K562 (cell line): ENCODE data around the gene GLIS1. TPM values are rescaled to one million over a fixed set of nuclear protein-coding genes. Genes with fewer than 3 reads are reported as not detected.

Experiments
- ATAC-seq: fragments of 200-7000 bp; cut with Tn5 transposase; 3 replicates; pipeline ENCODE4 v1.9.1; 2020; ENCODE audit warnings: moderate library complexity
- BruUV-seq: library from RNA; stranded (reverse); fragments of 400-500 nt; replicated peaks from 2 replicates; lab custom pipeline; 2021; lab: Mats Ljungman, UMichigan
- CTCF ChIA-PET: fragments of 300-600 bp; formaldehyde crosslinking; extraction: SDS; loops from one replicate; lab custom pipeline; 2021; ENCODE audit warnings: low intra/inter-chr PET ratio; lab: Yijun Ruan, JAX
- POLR2A ChIA-PET: fragments of 300-600, 350-650 bp; sonication (Branson Sonifier 250); formaldehyde crosslinking; extraction: SDS; loops from one replicate; lab custom pipeline; 2021; ENCODE audit warnings: antibody characterized with exemption, inconsistent platforms; lab: Yijun Ruan, JAX
- DNase-seq, 4 experiments: peaks; one replicate each; pipeline versions ENCODE4 v3.0.0 to v3.0.0-alpha.2; 2011 to 2018; ENCODE audit warnings: low spot score in 3 of 4, mixed read lengths in 3 of 4; ENCODE audit errors: extremely low read depth in 1 of 4
- FAIRE-seq: peaks from 2 replicates; lab custom pipeline; 2011; peaks lifted over from hg19 to GRCh38; lab: Jason Lieb, UNC
- H2AFZ ChIP-seq: 2 replicates; pipeline ENCODE4 v1.6.0; 2011; ENCODE audit warnings: low read depth, low read length, control low read depth, inconsistent platforms
- H3K27ac ChIP-seq: fragments of 200-600 bp; 3 replicates; pipeline ENCODE4 v1.8.0; 2011; ENCODE audit warnings: low read depth, mild to moderate bottlenecking, control low read depth, inconsistent platforms, low read length, moderate library complexity, mixed read lengths; ENCODE audit errors: extremely low read depth
- H3K27me3 ChIP-seq, 2 experiments: fragments of 300-600 bp in 1 of 2; 2 replicates in 1 of 2; 3 replicates in 1 of 2; pipeline versions ENCODE4 v1.6.0 to v1.8.0; 2011; ENCODE audit warnings: inconsistent platforms in 2 of 2, low read length in 2 of 2, mild to moderate bottlenecking in 1 of 2, mixed read lengths in 1 of 2, moderate library complexity in 1 of 2; ENCODE audit not compliant: control insufficient read depth in 2 of 2, insufficient read depth in 2 of 2
- H3K36me3 ChIP-seq: fragments of 300-600 bp; 3 replicates; pipeline ENCODE4 v1.8.0; 2011; ENCODE audit warnings: mild to moderate bottlenecking, low read length, inconsistent platforms; ENCODE audit not compliant: control insufficient read depth, insufficient read depth
- H3K4me1 ChIP-seq, 2 experiments: fragments of 200-600 bp in 1 of 2; replicated peaks in 1 of 2; 2 replicates in 1 of 2; 3 replicates in 1 of 2; pipeline versions ENCODE4 v1.5.1 to v1.8.0; 2011; ENCODE audit warnings: inconsistent platforms in 2 of 2, low read length in 2 of 2, mild to moderate bottlenecking in 1 of 2, mixed read lengths in 1 of 2, moderate library complexity in 1 of 2; ENCODE audit not compliant: control insufficient read depth in 2 of 2, insufficient read depth in 2 of 2
- H3K4me2 ChIP-seq: 2 replicates; pipeline ENCODE4 v1.6.1; 2011; ENCODE audit warnings: low read length, control low read depth, inconsistent platforms, mixed read lengths; ENCODE audit not compliant: insufficient read depth
- H3K4me3 ChIP-seq: fragments of 200-600 bp; sonication (generic), shearing (Covaris generic); 2 replicates; pipeline ENCODE4 v1.5.1; 2016; ENCODE audit warnings: control low read depth, inconsistent platforms
- H3K79me2 ChIP-seq: fragments of 200-600 bp; 3 replicates; pipeline ENCODE4 v1.8.0; 2011; ENCODE audit warnings: low read length, inconsistent platforms; ENCODE audit not compliant: control insufficient read depth, insufficient read depth
- H3K9ac ChIP-seq, 2 experiments: 2 replicates each; pipeline versions ENCODE4 v1.6.0 to v1.6.1; 2011; ENCODE audit warnings: low read depth in 2 of 2, low read length in 2 of 2, control low read depth in 1 of 2, inconsistent platforms in 1 of 2, mild to moderate bottlenecking in 1 of 2, mixed read lengths in 1 of 2; ENCODE audit not compliant: insufficient read depth in 1 of 2
- H3K9me1 ChIP-seq: one replicate; pipeline ENCODE4 v1.6.0; 2011; ENCODE audit warnings: inconsistent platforms, mild to moderate bottlenecking, low read length, moderate library complexity; ENCODE audit not compliant: control insufficient read depth, insufficient read depth
- H3K9me3 ChIP-seq: replicated peaks from 2 replicates; pipeline ENCODE4 v1.5.1; 2011; ENCODE audit warnings: low read depth, low read length, inconsistent platforms; ENCODE audit not compliant: control insufficient read depth, insufficient read depth
- H4K20me1 ChIP-seq: replicated peaks from 2 replicates; pipeline ENCODE4 v1.6.1; 2011; ENCODE audit warnings: low read length, inconsistent platforms, mixed read lengths; ENCODE audit not compliant: control insufficient read depth, insufficient read depth
- C11orf30 ChIP-seq: fragments of 450-650 bp; IDR thresholded peaks from 2 replicates; pipeline ENCODE4 v1.6.1; 2016; ENCODE audit warnings: low read depth, mild to moderate bottlenecking
- CREB1 ChIP-seq, 2 experiments: sonication (generic) in 1 of 2; formaldehyde crosslinking in 1 of 2; IDR thresholded peaks; 2 replicates each; pipeline versions ENCODE4 v1.6.1 to v1.8.0; 2012 to 2022; ENCODE audit warnings: inconsistent platforms in 1 of 2, mild to moderate bottlenecking in 1 of 2, missing genetic modification reagents in 1 of 2, moderate library complexity in 1 of 2
- GABPB2 ChIP-seq: fragments of 250-450 bp; sonication (Bioruptor Pico); conservative IDR thresholded peaks from 2 replicates; pipeline ENCODE4 v1.5.1; 2021; ENCODE audit warnings: mild to moderate bottlenecking
- KLF6 ChIP-seq: fragments of 250-450 bp; sonication (Bioruptor Pico); IDR thresholded peaks from 2 replicates; pipeline ENCODE4 v1.4.0; 2020; ENCODE audit warnings: mild to moderate bottlenecking, moderate library complexity, borderline replicate concordance
- NFE2L1 ChIP-seq: fragments of 450-650 bp; IDR thresholded peaks from 2 replicates; pipeline ENCODE4 v1.6.1; 2016; ENCODE audit warnings: missing genetic modification characterization, low read depth, mild to moderate bottlenecking, missing compliant biosample characterization, moderate library complexity, borderline replicate concordance
- NFIC ChIP-seq: fragments of 450-650 bp; IDR thresholded peaks from 2 replicates; pipeline ENCODE4 v1.6.1; 2017; ENCODE audit warnings: mild to moderate bottlenecking, inconsistent platforms
- POLR3A ChIP-seq: IDR thresholded peaks from 2 replicates; pipeline ENCODE4 v1.6.1; 2011; ENCODE audit warnings: borderline replicate concordance, mild to moderate bottlenecking, moderate library complexity; ENCODE audit not compliant: insufficient read length, insufficient read depth; ENCODE audit errors: extremely low read depth
- SIRT6 ChIP-seq: IDR thresholded peaks from one replicate; pipeline ENCODE4 v1.6.1; 2012; ENCODE audit warnings: low read depth, mild to moderate bottlenecking, control low read depth, inconsistent platforms, low read length, moderate library complexity
- TBP ChIP-seq: optimal IDR thresholded peaks from 2 replicates; pipeline ENCODE3; 2011; ENCODE audit warnings: low read depth, low read length, improper control_type of control experiment
- ZNF184 ChIP-seq: sonication (generic); formaldehyde crosslinking; IDR thresholded peaks from 2 replicates; pipeline ENCODE4 v1.5.0; 2020; ENCODE audit warnings: missing genetic modification reagents
- ZNF3 ChIP-seq: fragments of 250-450 bp; sonication (Bioruptor Pico); IDR thresholded peaks from 2 replicates; pipeline ENCODE4 v1.5.0; 2021; ENCODE audit warnings: mild to moderate bottlenecking, moderate library complexity
- ZNF778 ChIP-seq: fragments of 450-650 bp; formaldehyde crosslinking; IDR thresholded peaks from 2 replicates; pipeline ENCODE4 v1.4.0; 2020; ENCODE audit warnings: mild to moderate bottlenecking, moderate library complexity
- ZNF830 ChIP-seq: fragments of 250-450 bp; sonication (Bioruptor Pico); IDR thresholded peaks from 2 replicates; pipeline ENCODE4 v1.5.0; 2021; ENCODE audit warnings: mild to moderate bottlenecking
- WGBS: fragments of 100-300 bp; shearing (Covaris generic); methylation state at CpG from one replicate; pipeline ENCODE4 v1.1.6; 2016; ENCODE audit warnings: low coverage, mixed read lengths; ENCODE audit not compliant: insufficient coverage; ENCODE audit errors: missing lambda C conversion rate; 5-methylcytosine and 5-hydroxymethylcytosine counted together
- in situ Hi-C: fragments of 300-500 bp; cut with MboI; formaldehyde crosslinking; loops from 4 replicates; pipeline ENCODE4 v1.15.0; 2018; ENCODE audit warnings: inconsistent platforms, mixed read lengths
- intact Hi-C: fragments of 100-400 bp; cut with micrococcal nuclease; formaldehyde crosslinking; loops from 2 replicates; pipeline ENCODE4 v1.14.2; 2022
- polyA plus RNA-seq, 8 experiments: library from polyadenylated mRNA; depleted of rRNA in 4 of 8; stranded (reverse) in 5 of 8; unstranded in 3 of 8; fragments of >200 nt; fragmentation: Nextera tagmentation in 2 of 8; fragmentation: Illumina TruSeq in 1 of 8; extraction: Ambion mirVana in 2 of 8; extraction: Trizol in 1 of 8; gene quantifications; 2 replicates each; pipeline versions ENCODE4 v1.2.1 to v1.2.3, GENCODE V29; 2011 to 2014; ENCODE audit warnings: inconsistent platforms in 1 of 8, missing spikeins in 1 of 8
- total RNA-seq, 7 experiments: library from RNA; depleted of rRNA in 6 of 7; stranded (reverse); fragments of >200 nt in 6 of 7; fragmentation: Illumina TruSeq in 2 of 7; extraction: Trizol in 2 of 7; gene quantifications; 2 replicates each; pipeline versions ENCODE4 v1.2.1 to v1.2.3, GENCODE V29; 2011 to 2021; ENCODE audit warnings: low replicate concordance in 1 of 7
- TF ChIP-seq, protein P1 (sequence below): fragments of 200-800 bp; sonication (Bioruptor generic); IDR thresholded peaks from 2 replicates; pipeline ENCODE4 v1.6.1; 2016; ENCODE audit warnings: missing genetic modification characterization, missing compliant biosample characterization
- TF ChIP-seq, protein P2 (sequence below): fragments of 250-450 bp; sonication (Bioruptor Pico); IDR thresholded peaks from 2 replicates; pipeline ENCODE4 v1.8.0; 2022; ENCODE audit warnings: inconsistent platforms

Gene GLIS1
- total and polyA plus RNA-seq, 9 of the 15 experiments (the other 6 are each of a cell fraction or from before 2014, with no cell fraction given): not detected

DNA sequence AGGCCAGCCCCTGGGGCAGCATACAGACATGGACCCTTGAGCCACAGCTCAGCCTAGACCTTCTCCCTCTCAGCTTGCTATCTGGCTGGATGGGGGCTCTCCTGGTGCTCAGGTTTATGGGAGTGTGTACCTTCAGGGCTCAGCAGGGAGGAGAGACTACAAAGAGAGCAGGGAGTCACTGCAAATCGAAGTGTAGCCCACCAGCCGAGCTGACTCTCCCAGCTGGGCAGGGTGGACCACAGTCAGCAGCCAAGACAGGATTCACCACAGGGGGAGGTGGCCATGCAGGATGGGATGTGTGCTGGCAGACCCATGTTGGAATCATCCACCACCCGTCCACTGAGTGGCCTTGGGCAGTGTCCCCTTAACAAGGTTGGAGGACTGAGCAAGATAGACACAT is 78.3 kb downstream of the GLIS1 start (continued):
- TF ChIP-seq, protein P1, sequence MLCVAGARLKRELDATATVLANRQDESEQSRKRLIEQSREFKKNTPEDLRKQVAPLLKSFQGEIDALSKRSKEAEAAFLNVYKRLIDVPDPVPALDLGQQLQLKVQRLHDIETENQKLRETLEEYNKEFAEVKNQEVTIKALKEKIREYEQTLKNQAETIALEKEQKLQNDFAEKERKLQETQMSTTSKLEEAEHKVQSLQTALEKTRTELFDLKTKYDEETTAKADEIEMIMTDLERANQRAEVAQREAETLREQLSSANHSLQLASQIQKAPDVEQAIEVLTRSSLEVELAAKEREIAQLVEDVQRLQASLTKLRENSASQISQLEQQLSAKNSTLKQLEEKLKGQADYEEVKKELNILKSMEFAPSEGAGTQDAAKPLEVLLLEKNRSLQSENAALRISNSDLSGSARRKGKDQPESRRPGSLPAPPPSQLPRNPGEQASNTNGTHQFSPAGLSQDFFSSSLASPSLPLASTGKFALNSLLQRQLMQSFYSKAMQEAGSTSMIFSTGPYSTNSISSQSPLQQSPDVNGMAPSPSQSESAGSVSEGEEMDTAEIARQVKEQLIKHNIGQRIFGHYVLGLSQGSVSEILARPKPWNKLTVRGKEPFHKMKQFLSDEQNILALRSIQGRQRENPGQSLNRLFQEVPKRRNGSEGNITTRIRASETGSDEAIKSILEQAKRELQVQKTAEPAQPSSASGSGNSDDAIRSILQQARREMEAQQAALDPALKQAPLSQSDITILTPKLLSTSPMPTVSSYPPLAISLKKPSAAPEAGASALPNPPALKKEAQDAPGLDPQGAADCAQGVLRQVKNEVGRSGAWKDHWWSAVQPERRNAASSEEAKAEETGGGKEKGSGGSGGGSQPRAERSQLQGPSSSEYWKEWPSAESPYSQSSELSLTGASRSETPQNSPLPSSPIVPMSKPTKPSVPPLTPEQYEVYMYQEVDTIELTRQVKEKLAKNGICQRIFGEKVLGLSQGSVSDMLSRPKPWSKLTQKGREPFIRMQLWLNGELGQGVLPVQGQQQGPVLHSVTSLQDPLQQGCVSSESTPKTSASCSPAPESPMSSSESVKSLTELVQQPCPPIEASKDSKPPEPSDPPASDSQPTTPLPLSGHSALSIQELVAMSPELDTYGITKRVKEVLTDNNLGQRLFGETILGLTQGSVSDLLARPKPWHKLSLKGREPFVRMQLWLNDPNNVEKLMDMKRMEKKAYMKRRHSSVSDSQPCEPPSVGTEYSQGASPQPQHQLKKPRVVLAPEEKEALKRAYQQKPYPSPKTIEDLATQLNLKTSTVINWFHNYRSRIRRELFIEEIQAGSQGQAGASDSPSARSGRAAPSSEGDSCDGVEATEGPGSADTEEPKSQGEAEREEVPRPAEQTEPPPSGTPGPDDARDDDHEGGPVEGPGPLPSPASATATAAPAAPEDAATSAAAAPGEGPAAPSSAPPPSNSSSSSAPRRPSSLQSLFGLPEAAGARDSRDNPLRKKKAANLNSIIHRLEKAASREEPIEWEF (CRISPR knock-in tag): no peak
- TF ChIP-seq ZNF778: no peak
- TF ChIP-seq ZNF3 (CRISPR knock-in tag): no peak

DNA sequence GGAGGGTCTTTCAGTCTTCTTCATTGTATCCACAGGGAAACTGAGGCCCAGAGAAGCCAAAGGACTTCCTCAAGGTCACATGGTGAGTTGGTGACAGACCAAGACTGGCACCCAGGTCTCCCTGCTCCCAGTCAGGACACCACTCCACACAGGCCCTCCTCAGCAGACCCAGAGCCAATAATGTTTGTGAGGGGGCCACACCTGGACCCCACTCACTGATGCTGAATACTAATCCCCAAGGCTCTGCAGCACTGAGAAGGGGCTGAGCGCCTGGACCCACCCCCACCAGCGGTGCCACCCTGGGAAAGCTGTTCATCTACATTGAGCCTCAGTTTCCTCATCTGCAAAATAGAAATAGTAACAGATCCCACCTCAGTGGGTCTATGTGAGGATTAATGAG is 79.5 kb downstream of the GLIS1 start:
- WGBS: 0% methylated on average over 2 of the region's 2 CpGs
- Histone ChIP-seq H2AFZ (no peak overlapping the region), H3K79me2 (no peaks in the 10 kb centered on the region), H3K9ac (no peak overlapping the region), H4K20me1 (peaks cover 2% of the 10 kb centered on the region; the same call in 1 of the 2 replicates), H3K4me2 (no peak overlapping the region), H3K9me3 (no peaks in the 10 kb centered on the region), H3K4me3 (no peak overlapping the region), H3K36me3 (no peaks in the 10 kb centered on the region), H3K27me3 (peaks cover 15 to 61% of the 10 kb centered on the region in 2 experiments), H3K9me1 (no peaks in the 10 kb centered on the region), H3K4me1 (peaks cover 2 to 5% of the 10 kb centered on the region in 2 experiments; a peak in 3 of 5 replicates), H3K27ac (no peak overlapping the region)
- no peak for FAIRE-seq
- in situ Hi-C loops: no loop called here
- intact Hi-C loops: no loop called here
- ATAC-seq: no peak
- ChIA-PET POLR2A (interaction anchor here (0.5 to 1.2 kb wide), 3 partner anchors 36 to 464 kb away, joined by 3 read pairs; no protein-coding TSS in a partner anchor), CTCF (no interaction called here)
- no TSS peak for BruUV-seq
- DNase-seq: no peak
- TF ChIP-seq C11orf30: no peak
- no peak for TF ChIP-seq TBP
- TF ChIP-seq ZNF830 (CRISPR knock-in tag): no peak
- TF ChIP-seq KLF6: no peak
- TF ChIP-seq NFIC: no peak
- no peak for TF ChIP-seq GABPB2 (CRISPR knock-in tag)
- no peak for TF ChIP-seq NFE2L1
- TF ChIP-seq POLR3A: no peak
- TF ChIP-seq, protein P2, sequence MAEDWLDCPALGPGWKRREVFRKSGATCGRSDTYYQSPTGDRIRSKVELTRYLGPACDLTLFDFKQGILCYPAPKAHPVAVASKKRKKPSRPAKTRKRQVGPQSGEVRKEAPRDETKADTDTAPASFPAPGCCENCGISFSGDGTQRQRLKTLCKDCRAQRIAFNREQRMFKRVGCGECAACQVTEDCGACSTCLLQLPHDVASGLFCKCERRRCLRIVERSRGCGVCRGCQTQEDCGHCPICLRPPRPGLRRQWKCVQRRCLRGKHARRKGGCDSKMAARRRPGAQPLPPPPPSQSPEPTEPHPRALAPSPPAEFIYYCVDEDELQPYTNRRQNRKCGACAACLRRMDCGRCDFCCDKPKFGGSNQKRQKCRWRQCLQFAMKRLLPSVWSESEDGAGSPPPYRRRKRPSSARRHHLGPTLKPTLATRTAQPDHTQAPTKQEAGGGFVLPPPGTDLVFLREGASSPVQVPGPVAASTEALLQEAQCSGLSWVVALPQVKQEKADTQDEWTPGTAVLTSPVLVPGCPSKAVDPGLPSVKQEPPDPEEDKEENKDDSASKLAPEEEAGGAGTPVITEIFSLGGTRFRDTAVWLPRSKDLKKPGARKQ (CRISPR knock-in tag): no peak
- no peak for TF ChIP-seq ZNF184 (CRISPR knock-in tag)
- no peak for TF ChIP-seq CREB1 (IDR thresholded peaks at IDR 0.05)
- no peak for TF ChIP-seq CREB1 (CRISPR knock-in tag; IDR thresholded peaks at IDR 0.05)
- no peak for TF ChIP-seq SIRT6
